GM18517 (cell line): ENCODE measurements around the gene LSAMP.
"Not testable (repeated sequence)": the region's sequence is repeated elsewhere in the genome, so short reads cannot be mapped to it uniquely, and the experiment has no call there.

Experiments used
- ATAC-seq: cut with Tn5 transposase; IDR thresholded peaks from one replicate; pipeline ENCODE4 v1.9.1; 2021; ENCODE audit warnings: mild to moderate bottlenecking, moderate library complexity; ENCODE audit not compliant: unreplicated experiment

The LSAMP gene

GRCh38 chr3:115825046-115825445 lies 620.2 kb downstream of the LSAMP start:
- no peak for ATAC-seq

- ATAC-seq = no peak
Measured at GRCh38 chr3:115823083-115823482, 622.2 kb downstream of the LSAMP start.

DNA sequence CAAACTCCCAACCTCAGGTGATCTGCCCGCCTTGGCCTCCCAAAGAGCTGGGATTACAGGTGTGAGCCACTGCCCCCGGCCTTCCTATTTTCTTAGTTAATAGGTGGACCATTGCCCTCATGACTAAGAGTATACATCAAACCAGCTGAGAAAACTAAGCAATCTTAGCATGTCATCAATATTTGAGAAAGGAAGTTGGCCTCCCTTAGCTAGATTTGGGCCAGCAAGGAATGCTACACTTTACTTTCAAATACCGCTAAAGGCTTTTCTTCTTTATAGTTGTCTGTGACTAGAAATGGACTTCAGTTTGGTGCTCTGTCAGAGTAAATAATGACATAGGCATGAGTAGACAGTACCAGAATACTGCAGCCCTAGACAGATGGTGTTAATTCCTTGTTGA lies 622.7 kb downstream of the LSAMP start:
- ATAC-seq = no peak

GRCh38 chr3:115819785-115820384 lies 625.4 kb downstream of the LSAMP start:
- ATAC-seq = peak; percentile 97

DNA sequence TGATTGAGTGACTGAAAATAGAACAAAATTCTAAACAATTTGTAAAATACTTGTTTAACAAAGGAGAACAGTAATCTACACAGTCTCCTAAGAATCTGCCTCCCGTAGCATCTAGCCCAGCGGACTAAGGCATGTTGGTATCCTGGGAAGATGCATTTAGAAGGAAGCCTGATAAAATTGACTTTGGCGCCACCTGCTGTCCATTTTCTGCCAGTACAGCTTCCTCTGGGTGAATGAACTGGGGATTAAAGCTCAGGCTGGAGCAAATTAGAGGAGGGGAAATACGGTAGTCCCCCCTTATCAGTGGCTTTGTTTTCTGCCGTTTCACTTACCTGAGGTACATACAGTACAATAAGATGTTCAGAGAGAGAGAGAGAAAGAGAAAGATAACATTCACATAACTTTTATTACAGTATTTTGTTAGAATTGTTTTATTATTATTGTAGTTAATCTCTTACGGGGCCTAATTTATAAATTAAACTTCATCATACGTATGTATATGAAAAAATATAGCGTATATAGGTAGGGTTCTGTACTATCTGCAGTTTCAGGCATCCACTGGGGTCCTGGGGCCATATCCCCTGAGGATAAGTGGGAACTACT lies 630.4 kb downstream of the LSAMP start:
- peak; percentile 65 for ATAC-seq

DNA sequence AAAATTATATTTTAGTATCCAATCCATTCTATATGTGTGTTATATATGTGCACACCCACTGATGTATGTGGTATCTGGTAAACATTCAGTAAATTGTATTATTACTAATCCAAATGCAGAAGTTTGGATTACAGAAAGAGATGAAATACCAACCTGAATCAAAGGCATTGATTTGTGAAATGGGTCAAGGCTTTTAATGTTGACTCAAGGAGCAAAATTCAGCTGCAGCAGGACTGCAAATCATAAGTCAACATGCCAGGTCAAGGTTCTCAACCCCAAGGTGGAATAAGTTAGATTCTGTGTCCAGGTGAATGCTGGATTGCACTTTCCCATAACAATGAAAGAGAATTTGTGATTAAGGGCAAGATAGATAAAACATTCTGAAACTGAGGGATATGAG lies 631.3 kb downstream of the LSAMP start:
- ATAC-seq = no peak

DNA sequence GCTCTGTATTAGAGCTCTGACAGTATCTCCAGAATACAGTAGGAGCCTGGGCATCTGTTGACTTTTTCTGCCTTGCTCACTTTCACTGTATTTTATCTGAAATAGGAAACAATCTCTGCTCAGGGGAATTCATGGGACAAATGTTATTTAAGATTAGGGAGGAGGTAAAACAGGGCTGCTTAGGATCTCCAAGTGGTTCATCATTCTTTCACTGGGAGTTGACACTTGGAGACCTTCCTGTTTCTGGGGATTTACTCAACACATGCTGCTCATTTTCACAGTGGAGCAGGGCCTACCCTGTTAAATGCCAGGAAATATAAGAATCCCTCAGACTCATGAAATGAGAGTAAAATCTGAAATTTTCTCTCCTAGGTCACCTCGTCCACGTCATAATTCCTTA lies 636.5 kb downstream of the LSAMP start:
- ATAC-seq = no peak

- no peak for ATAC-seq
Measured at GRCh38 chr3:115808244-115808643, 637.0 kb downstream of the LSAMP start.

DNA sequence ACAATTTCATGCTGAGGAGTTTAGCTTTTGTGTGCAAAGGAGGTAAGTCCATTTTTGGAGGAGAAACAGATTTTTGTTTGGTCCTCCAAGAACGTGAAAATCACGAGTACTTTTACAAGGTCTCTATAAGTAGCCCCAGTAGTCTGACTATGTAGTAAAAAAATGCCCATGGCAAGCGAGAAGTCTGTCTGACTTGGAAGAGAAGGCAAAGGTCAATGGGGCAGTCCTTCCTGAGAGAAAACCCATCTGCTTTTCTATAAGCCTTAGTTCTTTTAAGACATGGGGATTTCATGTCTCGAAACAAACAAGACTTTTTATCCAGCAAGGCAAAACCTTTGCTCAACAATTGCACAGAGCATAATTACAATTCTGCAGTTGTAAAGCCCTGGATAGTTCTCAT lies 638.8 kb downstream of the LSAMP start:
- ATAC-seq = no peak

GRCh38 chr3:115805520-115805919 lies 639.8 kb downstream of the LSAMP start:
- no peak for ATAC-seq

GRCh38 chr3:115804713-115805119 lies 640.6 kb downstream of the LSAMP start:
- ATAC-seq = no peak

- no peak for ATAC-seq
Measured at GRCh38 chr3:115804200-115804599, 641.1 kb downstream of the LSAMP start.

GRCh38 chr3:115803661-115804060 lies 641.6 kb downstream of the LSAMP start:
- no peak for ATAC-seq

- ATAC-seq = no peak
Measured at GRCh38 chr3:115800489-115801075, 644.7 kb downstream of the LSAMP start.

DNA sequence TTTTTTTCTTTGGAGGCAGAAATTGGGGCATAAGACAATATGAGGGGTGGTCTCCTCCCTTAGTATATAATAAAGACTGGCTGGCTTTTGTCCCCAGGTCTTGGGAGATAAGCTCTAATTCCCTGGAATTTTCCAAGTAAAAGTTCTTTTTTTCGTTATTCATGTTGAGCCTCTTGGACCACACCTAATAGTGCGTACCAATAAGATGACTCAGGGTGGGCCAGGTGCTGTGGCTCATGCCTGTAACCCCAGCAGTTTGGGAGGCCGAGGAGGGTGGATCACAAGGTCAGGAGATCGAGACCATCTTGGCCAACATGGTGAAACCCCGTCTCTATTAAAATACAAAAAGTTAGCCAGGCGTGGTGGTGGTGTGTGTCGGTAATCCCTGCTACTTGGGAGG lies 645.2 kb downstream of the LSAMP start:
- not testable (repeated sequence) for ATAC-seq

DNA sequence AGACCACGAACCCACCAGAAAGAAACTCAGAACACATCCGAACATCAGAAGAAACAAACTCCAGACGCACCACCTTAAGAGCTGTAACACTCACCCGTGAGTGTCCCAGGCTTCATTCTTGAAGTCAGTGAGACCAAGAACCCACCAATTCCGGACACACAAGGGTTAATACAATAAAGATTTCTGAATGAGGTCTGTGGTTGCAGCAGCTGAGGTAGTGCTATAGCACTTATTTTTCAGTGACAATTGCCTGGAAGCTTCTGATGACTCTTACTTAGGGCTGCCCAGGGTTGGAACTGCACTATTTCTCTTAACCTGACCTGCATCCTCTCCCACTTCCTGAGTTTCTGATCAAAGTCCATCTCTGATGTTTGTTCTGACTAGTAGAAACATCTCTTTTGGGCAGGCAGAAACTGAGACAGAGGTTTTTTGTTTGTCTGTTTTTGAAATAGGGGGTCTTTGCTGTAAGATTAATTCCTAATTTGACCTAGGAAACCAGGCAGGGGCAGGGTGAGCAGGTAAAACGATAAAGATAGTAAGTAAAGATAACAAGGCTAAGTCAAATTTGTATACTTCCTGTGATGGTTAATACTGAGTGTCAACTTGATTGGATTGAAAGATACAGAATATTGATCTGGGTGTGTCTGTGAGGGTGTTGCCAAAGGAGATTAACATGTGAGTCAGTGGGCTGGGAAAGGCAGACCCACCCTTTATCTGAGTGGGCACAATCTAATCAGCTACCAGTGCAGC lies 652.9 kb downstream of the LSAMP start:
- peak; percentile 96 for ATAC-seq

DNA sequence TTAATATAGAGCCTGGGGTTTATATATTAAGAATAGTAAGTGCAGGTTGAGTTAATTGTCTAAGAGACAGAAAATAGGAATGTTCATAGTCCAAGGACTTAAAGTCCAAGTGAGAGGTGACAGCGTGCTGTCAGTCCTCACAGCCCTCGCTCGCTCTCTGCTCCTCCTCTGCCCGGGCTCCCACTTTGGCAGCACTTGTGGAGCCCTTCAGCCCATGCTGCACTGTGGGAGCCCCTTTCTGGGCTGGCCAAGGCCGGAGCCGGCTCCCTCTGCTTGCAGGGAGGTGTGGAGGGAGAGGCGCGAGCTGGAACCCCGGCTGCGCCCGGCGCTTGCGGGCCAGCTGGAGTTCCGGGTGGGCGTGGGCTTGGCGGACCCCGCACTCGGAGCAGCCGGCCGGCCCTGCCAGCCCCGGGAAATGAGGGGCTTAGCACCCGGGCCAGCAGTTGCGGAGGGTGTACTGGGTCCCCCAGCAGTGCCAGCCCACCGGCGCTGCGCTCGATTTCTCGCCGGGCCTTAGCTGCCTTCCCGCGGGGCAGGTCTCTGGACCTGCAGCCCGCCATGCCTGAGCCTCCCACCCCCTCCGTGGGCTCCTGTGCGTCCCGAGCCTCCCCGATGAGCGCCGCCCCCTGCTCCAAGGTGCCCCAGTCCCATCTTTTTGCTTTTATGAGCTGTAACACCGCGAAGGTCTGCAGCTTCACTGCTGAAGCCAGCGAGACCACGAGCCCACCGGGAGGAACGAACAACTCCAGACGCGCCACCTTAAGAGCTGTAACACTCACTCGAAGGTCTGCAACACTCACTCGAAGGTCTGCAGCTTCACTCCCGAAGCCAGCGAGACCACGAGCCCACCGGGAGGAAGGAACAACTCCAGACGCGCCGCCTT lies 653.8 kb downstream of the LSAMP start:
- ATAC-seq = not testable (repeated sequence)

DNA sequence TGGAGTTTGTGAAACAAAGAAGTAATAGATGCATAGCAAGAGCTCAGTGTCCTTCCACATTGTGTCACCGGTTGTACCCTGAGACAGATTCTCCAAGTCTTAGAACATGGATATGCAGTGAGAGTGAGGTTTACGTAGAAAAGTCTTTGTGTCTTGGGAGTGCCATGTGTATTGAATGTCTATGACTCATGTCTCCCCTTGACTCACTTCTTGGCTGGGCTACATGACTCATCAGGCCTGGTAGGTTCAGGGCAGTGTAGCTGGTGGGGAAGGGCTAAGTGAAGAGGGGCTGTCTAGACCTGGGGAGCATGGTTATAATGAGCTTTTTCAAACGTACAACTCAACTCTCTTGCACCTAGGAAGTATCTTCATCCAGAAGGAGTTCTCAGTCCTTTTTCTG lies 654.5 kb downstream of the LSAMP start:
- no peak for ATAC-seq

- no peak for ATAC-seq
Measured at GRCh38 chr3:115789481-115789880, 655.8 kb downstream of the LSAMP start.

GRCh38 chr3:115788921-115789470 lies 656.3 kb downstream of the LSAMP start:
- no peak for ATAC-seq

GRCh38 chr3:115787818-115788217 lies 657.5 kb downstream of the LSAMP start:
- no peak for ATAC-seq
